ENCODE data around the gene MPRIP.

The MPRIP gene

DNA sequence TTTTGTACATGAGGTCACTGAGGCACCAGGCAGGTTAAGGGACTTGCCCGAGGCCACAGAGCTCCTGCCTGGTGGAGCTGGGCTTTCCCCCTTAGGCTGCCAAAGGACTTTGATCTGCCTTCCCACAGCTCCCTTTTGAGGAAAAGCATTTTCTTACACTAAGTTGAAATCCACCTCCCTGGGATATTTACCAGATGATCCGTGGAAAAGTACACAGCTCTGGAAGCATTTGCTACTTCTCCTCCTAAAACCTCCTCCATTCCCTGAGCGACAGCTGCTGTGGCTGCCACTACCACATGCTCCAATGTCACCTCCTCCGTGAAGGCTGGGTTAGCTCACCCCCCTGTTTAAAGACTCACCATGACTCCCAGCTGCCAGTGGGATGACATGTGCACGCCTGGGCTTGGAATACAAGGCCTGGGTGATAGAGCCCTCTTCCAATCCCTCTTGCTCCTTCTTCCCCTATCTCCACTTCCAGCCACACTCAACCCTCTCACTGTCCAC lies 1.2 kb upstream of the MPRIP start:
- no peak for DNase-seq (ENCODE audit: extremely low read depth, low read depth)
- TF ChIP-seq, protein P1, sequence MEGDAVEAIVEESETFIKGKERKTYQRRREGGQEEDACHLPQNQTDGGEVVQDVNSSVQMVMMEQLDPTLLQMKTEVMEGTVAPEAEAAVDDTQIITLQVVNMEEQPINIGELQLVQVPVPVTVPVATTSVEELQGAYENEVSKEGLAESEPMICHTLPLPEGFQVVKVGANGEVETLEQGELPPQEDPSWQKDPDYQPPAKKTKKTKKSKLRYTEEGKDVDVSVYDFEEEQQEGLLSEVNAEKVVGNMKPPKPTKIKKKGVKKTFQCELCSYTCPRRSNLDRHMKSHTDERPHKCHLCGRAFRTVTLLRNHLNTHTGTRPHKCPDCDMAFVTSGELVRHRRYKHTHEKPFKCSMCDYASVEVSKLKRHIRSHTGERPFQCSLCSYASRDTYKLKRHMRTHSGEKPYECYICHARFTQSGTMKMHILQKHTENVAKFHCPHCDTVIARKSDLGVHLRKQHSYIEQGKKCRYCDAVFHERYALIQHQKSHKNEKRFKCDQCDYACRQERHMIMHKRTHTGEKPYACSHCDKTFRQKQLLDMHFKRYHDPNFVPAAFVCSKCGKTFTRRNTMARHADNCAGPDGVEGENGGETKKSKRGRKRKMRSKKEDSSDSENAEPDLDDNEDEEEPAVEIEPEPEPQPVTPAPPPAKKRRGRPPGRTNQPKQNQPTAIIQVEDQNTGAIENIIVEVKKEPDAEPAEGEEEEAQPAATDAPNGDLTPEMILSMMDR (IDR thresholded peaks at IDR 0.05; ENCODE audit: low read depth, low read length) = no peak

DNA sequence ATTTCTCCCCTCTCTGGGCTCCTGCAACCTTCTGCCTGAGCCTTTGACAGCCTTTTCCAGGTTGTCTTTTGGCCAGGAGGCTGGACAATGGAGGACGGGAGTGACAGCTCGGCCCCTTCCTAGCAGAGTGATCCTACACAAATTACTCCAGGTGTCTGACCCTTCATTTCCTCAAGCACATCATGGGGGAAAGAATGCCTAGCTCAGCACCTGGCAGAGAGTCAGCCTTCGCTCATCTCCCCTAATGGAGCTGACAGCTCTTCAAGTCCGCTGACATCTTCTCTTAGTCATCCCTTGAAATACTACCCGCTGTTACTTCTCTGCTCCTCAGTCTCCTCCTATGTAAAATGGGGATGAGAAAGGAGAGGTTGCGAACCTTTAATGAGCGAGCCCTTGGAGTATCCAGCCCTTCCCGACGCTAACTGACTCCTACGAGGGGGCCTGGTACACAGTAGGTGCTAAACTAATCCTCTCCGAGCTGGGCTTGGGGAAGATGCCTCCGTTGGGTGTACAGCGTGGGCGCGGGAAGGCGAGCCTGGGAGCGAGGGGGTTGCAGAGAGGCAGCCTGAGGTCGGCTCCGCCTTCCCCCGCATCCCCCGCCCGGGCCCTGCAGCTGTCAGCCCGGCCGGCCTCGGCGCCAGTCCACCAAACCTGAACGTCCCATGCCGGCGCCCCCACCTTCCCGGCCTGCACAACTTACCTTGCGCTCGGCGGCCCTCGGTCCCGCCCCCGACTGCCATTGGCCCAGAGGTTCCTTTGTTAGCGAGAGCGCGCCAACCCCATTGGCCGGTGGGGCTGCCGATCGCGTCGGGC lies 480 bp upstream of the MPRIP start:
- TF ChIP-seq, protein P1 (IDR thresholded peaks at IDR 0.05; ENCODE audit: low read depth, low read length) = no peak
- DNase-seq (ENCODE audit: extremely low read depth, low read depth) = peak; percentile 93

DNA sequence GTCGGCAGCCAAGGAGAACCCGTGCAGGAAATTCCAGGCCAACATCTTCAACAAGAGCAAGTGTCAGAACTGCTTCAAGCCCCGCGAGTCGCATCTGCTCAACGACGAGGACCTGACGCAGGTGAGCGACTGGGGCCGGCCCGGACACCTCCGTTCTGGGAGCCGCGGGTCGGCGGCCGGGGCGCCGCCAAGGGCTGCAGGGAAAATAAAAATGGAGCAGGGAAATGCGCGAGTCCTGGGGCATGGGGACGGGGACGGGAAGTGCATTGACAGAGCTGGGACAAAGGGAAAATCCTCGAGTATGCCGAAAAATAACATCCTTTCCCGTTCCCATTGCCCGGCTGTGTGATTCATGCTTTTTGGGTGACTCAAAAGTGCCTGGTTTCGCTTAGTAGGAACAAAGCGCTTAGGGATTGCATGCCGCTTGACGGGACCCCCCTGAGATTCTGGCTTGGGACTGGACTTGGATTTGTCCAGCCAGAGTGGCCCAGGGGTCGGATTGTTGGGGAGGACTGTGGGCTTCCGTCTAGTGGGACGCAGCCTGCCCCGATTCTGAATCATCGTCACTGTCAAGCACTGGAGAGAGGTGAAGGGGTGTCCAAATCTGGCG lies 699 bp downstream of the MPRIP start:
- TF ChIP-seq, protein P1 (IDR thresholded peaks at IDR 0.05; ENCODE audit: low read depth, low read length) = no peak
- DNase-seq (ENCODE audit: extremely low read depth, low read depth) = no peak

DNA sequence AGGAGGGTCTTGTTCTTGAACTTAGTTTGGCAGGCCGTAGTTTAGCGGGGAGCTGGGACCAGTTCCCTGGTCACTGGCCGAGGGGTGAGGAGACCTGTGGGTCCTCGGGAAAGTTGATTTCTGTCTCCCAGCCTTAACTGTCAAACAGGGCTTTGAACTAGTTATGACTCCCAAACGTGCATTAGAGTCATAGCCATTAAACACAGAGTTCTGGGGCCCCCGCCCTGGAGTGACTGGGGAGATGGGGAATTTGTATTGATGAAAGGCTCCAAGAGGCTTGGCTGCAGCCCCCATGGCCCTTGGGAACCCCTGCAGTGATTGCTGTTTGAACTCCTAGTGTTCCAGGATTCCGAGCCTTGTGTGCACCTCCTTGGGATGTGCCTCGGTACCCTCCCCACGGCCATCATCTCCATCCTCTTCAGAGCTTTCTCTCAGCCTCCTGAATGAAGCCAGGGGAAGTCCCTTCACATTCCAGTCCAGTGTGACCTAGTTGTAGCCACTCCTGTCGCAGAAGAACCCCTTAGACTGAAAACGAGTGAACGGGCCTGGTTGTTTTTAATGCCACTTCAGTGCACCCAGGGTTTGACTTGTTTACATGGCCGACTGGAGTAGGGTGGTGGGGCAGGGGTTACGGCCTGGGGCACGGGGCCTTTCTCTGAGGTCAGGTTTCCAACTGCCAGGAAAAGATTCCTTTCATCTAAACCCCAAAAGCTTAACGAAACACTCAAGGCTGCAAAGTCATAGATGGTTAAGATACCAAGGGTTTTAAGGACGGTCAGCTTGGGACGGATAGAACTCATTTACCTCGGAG lies 1.4 kb downstream of the MPRIP start:
- TF ChIP-seq, protein P1 (IDR thresholded peaks at IDR 0.05; ENCODE audit: low read depth, low read length) = no peak
- no peak for DNase-seq (ENCODE audit: extremely low read depth, low read depth)

DNA sequence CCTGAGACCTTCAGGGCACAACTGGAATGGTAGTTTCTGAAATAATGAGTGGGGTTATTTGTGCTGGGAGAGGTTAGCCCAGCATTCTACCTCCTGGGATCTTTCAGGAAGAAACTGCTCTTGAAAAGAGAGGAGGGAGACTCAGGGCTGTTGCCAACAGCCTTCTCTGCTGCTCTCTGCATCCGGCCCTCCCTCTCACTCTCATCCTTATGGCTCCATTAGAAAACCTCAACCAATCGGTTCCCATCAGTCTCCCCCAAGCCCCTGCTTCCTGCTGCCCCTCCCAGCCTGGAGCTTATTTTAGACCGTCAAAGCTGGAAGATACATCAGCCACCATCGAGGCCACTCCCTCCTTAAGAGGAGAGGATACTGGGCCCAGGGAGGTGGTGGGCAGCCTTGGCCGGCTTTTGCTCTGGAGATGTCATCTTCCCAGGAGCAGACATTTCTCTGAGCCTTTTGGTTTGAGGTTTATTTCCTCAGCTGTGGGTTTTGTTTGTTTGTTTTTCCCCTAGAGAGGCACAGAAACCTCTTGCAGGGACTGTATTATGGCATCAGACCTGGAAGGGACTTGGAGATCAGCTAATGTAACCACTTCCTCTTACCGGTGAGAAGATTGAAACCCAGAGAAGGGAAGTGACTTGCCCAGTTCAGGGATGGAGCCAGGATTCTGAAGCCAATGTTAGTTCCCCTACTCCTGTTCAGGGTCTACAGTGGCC lies 2.7 kb downstream of the MPRIP start:
- no peak for DNase-seq (ENCODE audit: extremely low read depth, low read depth)
- TF ChIP-seq, protein P1 (IDR thresholded peaks at IDR 0.05; ENCODE audit: low read depth, low read length) = no peak

DNA sequence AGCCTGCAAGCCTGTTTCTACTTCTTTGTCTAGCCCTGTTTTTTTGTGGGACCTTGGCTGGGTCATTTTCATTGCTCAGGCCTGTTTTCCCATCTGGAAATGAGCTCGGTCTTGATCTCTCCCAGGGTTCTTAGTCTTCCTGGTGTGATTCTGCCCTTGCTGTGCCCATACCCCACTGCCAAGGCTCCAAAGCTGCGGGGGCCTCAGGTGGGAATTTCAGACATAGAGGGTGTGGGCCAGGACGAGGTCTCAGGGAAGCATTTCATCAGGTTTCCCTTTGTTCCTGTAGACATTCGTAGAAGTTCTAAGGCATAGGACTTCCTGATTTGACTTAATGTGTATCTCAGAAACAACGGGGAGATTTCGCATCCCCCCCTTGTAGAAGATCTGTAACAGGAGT lies 5.8 kb downstream of the MPRIP start:
- no peak for DNase-seq (ENCODE audit: extremely low read depth, low read depth)
- TF ChIP-seq, protein P1 (IDR thresholded peaks at IDR 0.05; ENCODE audit: low read depth, low read length) = no peak

Data from AG09319 (cell line).